ENCODE data around the gene MT1M. TPM values are rescaled to one million over a fixed set of nuclear protein-coding genes. Genes with fewer than 3 reads are reported as not detected.

MT1M gene
- total RNA-seq, 1 donor from 2014 or later = 1.2 TPM

DNA sequence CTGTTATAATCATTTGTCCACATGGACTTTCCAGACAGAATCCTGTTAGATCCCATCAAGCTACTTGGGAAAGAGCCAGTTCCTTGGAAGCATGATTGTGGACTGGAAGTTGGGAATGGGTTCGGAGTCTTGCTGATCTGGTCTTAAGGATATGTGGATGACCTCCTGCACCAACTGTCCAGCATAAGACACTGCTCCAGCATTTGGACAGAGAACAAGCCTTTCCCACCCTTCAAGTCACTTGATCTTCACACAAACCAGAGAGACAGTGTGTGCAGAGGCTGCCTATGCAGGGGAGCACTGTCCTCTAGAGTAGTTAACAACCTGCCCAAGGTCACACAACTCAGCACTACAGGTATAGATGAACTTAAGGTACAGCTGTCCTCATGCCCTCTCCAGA is 13.4 kb downstream of the MT1M start:
- H3K27ac Mint-ChIP-seq (ENCODE audit: unreplicated experiment) = no peak overlapping the region
- no peaks in the 10 kb centered on the region for H3K36me3 Mint-ChIP-seq (ENCODE audit: unreplicated experiment)
- DNase-seq (ENCODE audit: extremely low spot score, unreplicated experiment) = no peak
- peaks cover 7% of the 10 kb centered on the region for H3K4me1 Mint-ChIP-seq (ENCODE audit: unreplicated experiment)
- H3K4me3 Mint-ChIP-seq (ENCODE audit: unreplicated experiment) = no peak overlapping the region
- H3K27me3 Mint-ChIP-seq (ENCODE audit: unreplicated experiment) = peaks cover 36% of the 10 kb centered on the region
- no peaks in the 10 kb centered on the region for H3K9me3 Mint-ChIP-seq (ENCODE audit: unreplicated experiment)
- TF ChIP-seq, protein P1, sequence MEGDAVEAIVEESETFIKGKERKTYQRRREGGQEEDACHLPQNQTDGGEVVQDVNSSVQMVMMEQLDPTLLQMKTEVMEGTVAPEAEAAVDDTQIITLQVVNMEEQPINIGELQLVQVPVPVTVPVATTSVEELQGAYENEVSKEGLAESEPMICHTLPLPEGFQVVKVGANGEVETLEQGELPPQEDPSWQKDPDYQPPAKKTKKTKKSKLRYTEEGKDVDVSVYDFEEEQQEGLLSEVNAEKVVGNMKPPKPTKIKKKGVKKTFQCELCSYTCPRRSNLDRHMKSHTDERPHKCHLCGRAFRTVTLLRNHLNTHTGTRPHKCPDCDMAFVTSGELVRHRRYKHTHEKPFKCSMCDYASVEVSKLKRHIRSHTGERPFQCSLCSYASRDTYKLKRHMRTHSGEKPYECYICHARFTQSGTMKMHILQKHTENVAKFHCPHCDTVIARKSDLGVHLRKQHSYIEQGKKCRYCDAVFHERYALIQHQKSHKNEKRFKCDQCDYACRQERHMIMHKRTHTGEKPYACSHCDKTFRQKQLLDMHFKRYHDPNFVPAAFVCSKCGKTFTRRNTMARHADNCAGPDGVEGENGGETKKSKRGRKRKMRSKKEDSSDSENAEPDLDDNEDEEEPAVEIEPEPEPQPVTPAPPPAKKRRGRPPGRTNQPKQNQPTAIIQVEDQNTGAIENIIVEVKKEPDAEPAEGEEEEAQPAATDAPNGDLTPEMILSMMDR (IDR thresholded peaks at IDR 0.05) = no peak

DNA sequence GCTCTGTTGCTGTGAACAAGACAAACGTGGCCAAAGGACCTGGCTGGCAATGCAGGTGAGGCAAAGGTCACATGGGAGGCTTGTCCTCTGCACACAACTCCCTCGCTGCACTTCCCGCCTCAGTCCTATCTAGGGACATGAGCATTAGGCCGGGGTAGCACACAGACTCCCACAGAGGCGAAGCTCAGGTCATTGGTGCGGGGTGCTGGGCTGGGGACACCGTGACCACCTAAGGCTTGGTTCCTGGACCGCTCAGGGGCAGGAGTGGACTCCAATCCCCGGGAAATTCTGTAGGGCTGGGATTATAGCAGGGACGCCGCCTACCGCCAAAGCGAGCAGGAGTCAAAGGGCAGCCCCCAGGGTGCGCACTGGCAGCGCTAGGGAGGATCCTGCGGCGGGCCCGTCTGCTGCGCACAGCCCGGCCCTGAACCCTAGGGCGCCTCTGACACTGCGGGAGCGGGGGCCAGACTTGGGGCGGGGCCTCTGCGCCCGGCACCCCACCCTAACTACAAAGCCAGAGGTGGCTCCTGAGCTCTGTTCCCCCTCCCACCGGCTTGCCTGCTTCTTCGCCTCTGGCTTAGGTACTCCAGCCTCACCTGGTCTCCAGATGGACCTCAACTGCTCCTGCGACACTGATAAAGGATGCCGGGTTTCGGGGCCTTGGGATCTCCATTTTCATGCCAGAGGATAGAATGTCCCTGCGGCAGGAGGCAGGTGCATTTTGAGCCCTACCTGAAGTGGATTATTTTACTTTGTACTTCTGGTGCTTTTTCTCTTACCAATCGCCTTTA is 15.4 kb downstream of the MT1M start:
- TF ChIP-seq, protein P1 (IDR thresholded peaks at IDR 0.05) = no peak
- H3K27me3 Mint-ChIP-seq (ENCODE audit: unreplicated experiment) = peaks cover 41% of the 10 kb centered on the region
- no peak overlapping the region for H3K4me3 Mint-ChIP-seq (ENCODE audit: unreplicated experiment)
- peaks cover 7% of the 10 kb centered on the region for H3K4me1 Mint-ChIP-seq (ENCODE audit: unreplicated experiment)
- no peaks in the 10 kb centered on the region for H3K36me3 Mint-ChIP-seq (ENCODE audit: unreplicated experiment)
- H3K27ac Mint-ChIP-seq (ENCODE audit: unreplicated experiment) = no peak overlapping the region
- H3K9me3 Mint-ChIP-seq (ENCODE audit: unreplicated experiment) = no peaks in the 10 kb centered on the region
- no peak for DNase-seq (ENCODE audit: extremely low spot score, unreplicated experiment)

DNA sequence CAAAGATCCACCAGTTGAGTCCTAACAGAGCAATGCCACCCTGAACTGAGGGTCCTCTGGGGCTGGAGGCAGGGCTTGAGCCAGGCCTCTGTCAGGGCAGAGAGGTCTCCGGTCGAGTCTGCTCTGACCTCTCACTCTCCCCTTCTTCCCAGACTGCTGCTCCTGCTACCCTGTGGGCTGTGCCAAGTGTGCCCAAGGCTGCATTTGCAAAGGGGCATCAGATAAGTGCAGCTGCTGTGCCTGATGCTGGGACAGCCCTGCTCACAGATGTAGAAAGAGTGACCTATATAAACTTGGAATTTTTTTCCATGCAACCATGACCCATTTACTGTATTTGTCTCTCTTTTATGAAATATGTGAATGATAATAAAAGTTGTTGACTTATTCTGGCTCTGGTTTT is 16.8 kb downstream of the MT1M start:
- TF ChIP-seq, protein P1 (IDR thresholded peaks at IDR 0.05) = no peak
- Mint-ChIP-seq H3K27ac (ENCODE audit: unreplicated experiment) (no peak overlapping the region), H3K4me1 (ENCODE audit: unreplicated experiment) (peaks cover 8% of the 10 kb centered on the region), H3K36me3 (ENCODE audit: unreplicated experiment) (no peaks in the 10 kb centered on the region), H3K27me3 (ENCODE audit: unreplicated experiment) (peaks cover 35% of the 10 kb centered on the region), H3K9me3 (ENCODE audit: unreplicated experiment) (no peaks in the 10 kb centered on the region), H3K4me3 (ENCODE audit: unreplicated experiment) (no peak overlapping the region)
- DNase-seq (ENCODE audit: extremely low spot score, unreplicated experiment) = no peak

DNA sequence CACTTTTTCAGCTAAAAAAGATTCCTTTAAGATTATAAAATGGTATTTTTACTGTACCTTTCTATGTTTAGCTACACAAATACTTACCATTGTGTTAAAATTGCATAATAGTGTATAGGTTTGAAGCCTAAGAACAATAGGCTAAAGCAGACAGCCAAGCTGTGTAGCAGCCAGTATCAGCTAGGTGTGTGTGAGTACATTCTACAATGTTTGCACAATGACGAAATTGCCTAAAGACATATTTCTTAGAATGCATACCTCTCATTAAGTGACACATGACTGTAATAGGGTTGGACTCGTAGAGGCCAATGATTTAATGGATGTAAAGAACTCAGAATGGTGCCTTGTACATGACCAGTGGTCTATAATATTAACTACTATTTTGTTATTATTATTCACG is 17.4 kb downstream of the MT1M start:
- Mint-ChIP-seq H3K4me1 (ENCODE audit: unreplicated experiment) (peaks cover 12% of the 10 kb centered on the region), H3K27me3 (ENCODE audit: unreplicated experiment) (peaks cover 29% of the 10 kb centered on the region), H3K9me3 (ENCODE audit: unreplicated experiment) (no peaks in the 10 kb centered on the region), H3K36me3 (ENCODE audit: unreplicated experiment) (no peaks in the 10 kb centered on the region), H3K27ac (ENCODE audit: unreplicated experiment) (no peak overlapping the region), H3K4me3 (ENCODE audit: unreplicated experiment) (no peak overlapping the region)
- TF ChIP-seq, protein P1 (IDR thresholded peaks at IDR 0.05) = no peak
- DNase-seq (ENCODE audit: extremely low spot score, unreplicated experiment) = no peak

DNA sequence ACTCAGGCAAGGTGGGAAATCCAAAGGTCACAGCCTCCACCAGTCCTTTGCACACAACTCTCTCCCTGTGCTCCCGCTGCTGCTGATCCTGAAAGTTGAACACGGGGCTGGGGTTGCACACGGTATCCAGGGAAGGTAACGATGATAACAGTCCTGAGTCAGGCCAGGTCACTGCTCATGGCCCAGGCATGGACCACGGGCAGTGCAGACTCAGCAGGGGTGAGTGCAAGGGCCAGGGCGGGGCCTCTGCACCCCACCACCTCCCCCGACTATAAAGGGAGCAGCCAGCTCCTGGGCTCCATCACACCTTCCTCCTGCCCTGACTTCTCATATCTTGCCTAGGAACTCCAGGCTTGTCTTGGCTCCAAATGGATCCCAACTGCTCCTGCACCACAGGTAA is 19.1 kb downstream of the MT1M start, which contains the start of gene MT1B:
MT1B (plus strand) TSS at position 301 of the 400 bp plus-strand sequence; CDS start at position 369, 68 bp downstream.
- Mint-ChIP-seq H3K4me3 (ENCODE audit: unreplicated experiment) (no peak within 1 kb of the TSS), H3K36me3 (ENCODE audit: unreplicated experiment) (no peaks in the 10 kb centered on the region), H3K27me3 (ENCODE audit: unreplicated experiment) (peaks cover 15% of the 10 kb centered on the region), H3K27ac (ENCODE audit: unreplicated experiment) (no peak within 1 kb of the TSS), H3K9me3 (ENCODE audit: unreplicated experiment) (no peaks in the 10 kb centered on the region), H3K4me1 (ENCODE audit: unreplicated experiment) (peaks cover 13% of the 10 kb centered on the region)
- TF ChIP-seq, protein P1 (IDR thresholded peaks at IDR 0.05) = no peak
- no peak for DNase-seq (ENCODE audit: extremely low spot score, unreplicated experiment)

Data from osteocyte (in vitro differentiated cells).